ENCODE data around the gene POPDC2. TPM values are rescaled to one million over a fixed set of nuclear protein-coding genes. Genes with fewer than 3 reads are reported as not detected.

The POPDC2 gene
- total RNA-seq, 2 donors from 2014 or later = 8.7 to 26.5 TPM

- no peak overlapping the region for H3K27ac ChIP-seq
- H3K9me3 ChIP-seq = no peaks in the 10 kb centered on the region
- H3K27me3 ChIP-seq (replicated peaks; ENCODE audit: insufficient read depth) = no peaks in the 10 kb centered on the region
- DNase-seq (ENCODE audit: low spot score) = no peak
- TF ChIP-seq POLR2A (IDR thresholded peaks at IDR 0.05) (no peak), POLR2AphosphoS5 (IDR thresholded peaks at IDR 0.05) (no peak), CTCF (IDR thresholded peaks at IDR 0.05) (no peak)
- intact Hi-C loops (cut with DNase I) = no loop called here
- 53% methylated on average over 1 of the region's 1 CpG for WGBS
- no peaks in the 10 kb centered on the region for H3K36me3 ChIP-seq
- no peak overlapping the region for H3K4me3 ChIP-seq
- no peaks in the 10 kb centered on the region for H3K4me1 ChIP-seq (replicated peaks)
Observed at GRCh38 chr3:119592861-119593260, 67.5 kb downstream of the POPDC2 start.

Other genes starting within 250 kb of the POPDC2 start
- gene TMEM39A, start 197.0 kb downstream of the POPDC2 start, total RNA-seq = 10 to 100 TPM; 20.6 to 72.0 TPM
- gene POGLUT1, start 191.6 kb downstream of the POPDC2 start, total RNA-seq = 10 to 100 TPM in 1 of 2 donors, 1 to 10 TPM in 1; 7.5 to 14.9 TPM
- 10 to 100 TPM; 65.7 to 67.7 TPM for gene TIMMDC1, start 162.0 kb downstream of the POPDC2 start, total RNA-seq
- not detected for gene CD80, start 101.0 kb downstream of the POPDC2 start, total RNA-seq
- 10 to 100 TPM in 1 of 2 donors, 1 to 10 TPM in 1; 8.2 to 14.8 TPM for gene ADPRH, start 81.1 kb downstream of the POPDC2 start, total RNA-seq
- 1 to 10 TPM; 2.8 to 9.1 TPM for gene PLA1A, start 62.7 kb downstream of the POPDC2 start, total RNA-seq
- gene COX17, start 16.8 kb upstream of the POPDC2 start, total RNA-seq = 10 to 100 TPM; 26.4 to 29.5 TPM
- gene CFAP91, start 42.4 kb upstream of the POPDC2 start, total RNA-seq = 10 to 100 TPM in 1 of 2 donors, 1 to 10 TPM in 1; 2.5 to 11.6 TPM
- gene NR1I2, start 121.5 kb upstream of the POPDC2 start, total RNA-seq = under 1 TPM in 1 of 2 donors, not detected in 1; 0.85 TPM